ENCODE data around the gene ZNF564. TPM values are rescaled to one million over a fixed set of nuclear protein-coding genes. Genes with fewer than 3 reads are reported as not detected.

ZNF564 gene
- total and polyA plus RNA-seq, 2 of the 13 experiments (the other 11 are each of a cell fraction or from before 2014, with no cell fraction given), result 2.3 to 11.1 TPM

DNA sequence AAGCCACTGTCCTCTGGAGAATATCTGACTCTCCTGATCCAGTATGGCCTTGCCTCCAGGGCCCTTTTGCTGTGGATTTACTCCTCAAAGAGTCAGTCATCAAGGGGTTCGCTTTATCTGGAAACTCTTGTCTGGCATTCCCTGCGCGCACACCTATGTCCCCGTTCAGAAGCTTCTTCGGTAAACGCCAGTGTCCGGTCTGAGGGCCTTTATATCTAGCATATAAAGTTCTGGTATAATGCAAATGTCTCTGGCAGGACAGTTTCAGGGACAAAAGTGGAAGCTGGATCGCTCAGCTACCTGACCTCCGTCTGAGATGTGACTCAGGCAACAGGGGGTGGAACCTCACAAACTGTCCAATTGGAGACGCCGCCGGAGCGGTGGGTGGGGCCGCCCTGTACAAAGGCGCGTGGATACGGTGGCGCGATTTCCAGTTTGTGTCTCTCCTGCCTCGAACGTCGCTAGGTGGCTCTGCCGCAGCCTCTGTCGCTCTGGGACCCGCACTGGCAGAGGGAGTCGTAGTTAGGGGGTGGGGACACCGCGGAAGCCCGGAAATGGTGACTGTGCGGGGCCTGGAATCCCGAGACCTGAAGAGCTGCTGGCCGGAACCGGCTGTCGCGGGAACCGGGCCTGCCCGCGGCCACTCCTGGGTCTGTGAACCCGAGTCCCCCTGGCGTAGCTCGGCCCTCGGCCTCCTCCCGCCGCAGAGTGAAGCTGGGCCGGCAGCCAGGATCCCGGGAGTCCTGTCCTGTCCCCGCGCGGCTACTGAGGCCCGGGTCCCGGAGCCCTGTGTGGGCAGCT lies 56.1 kb downstream of the ZNF564 start (continued):
- 0 out of 2 replicates have a peak, but pooled peaks have one; percentile 69 for TF ChIP-seq ZNF547 (CRISPR knock-in tag; IDR thresholded peaks at IDR 0.05)
- TF ChIP-seq ARNTL (CRISPR knock-in tag; IDR thresholded peaks at IDR 0.05), result peak; percentile 52
- no peak for TF ChIP-seq ZBTB7A (CRISPR knock-in tag; IDR thresholded peaks at IDR 0.05)
- TF ChIP-seq, protein P1, sequence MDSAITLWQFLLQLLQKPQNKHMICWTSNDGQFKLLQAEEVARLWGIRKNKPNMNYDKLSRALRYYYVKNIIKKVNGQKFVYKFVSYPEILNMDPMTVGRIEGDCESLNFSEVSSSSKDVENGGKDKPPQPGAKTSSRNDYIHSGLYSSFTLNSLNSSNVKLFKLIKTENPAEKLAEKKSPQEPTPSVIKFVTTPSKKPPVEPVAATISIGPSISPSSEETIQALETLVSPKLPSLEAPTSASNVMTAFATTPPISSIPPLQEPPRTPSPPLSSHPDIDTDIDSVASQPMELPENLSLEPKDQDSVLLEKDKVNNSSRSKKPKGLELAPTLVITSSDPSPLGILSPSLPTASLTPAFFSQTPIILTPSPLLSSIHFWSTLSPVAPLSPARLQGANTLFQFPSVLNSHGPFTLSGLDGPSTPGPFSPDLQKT (CRISPR knock-in tag; IDR thresholded peaks at IDR 0.05; ENCODE audit: borderline replicate concordance), result no peak
- peak; percentile 26; the same call in 1 of the 2 replicates for TF ChIP-seq ATF1 (CRISPR knock-in tag; IDR thresholded peaks at IDR 0.05)
- no peak for TF ChIP-seq ZNF432 (CRISPR knock-in tag; IDR thresholded peaks at IDR 0.05; ENCODE audit: borderline replicate concordance)
- peak; percentile 70; the same call in 1 of the 2 replicates for TF ChIP-seq SMAD3 (CRISPR knock-in tag; IDR thresholded peaks at IDR 0.05)
- TF ChIP-seq, protein P2, sequence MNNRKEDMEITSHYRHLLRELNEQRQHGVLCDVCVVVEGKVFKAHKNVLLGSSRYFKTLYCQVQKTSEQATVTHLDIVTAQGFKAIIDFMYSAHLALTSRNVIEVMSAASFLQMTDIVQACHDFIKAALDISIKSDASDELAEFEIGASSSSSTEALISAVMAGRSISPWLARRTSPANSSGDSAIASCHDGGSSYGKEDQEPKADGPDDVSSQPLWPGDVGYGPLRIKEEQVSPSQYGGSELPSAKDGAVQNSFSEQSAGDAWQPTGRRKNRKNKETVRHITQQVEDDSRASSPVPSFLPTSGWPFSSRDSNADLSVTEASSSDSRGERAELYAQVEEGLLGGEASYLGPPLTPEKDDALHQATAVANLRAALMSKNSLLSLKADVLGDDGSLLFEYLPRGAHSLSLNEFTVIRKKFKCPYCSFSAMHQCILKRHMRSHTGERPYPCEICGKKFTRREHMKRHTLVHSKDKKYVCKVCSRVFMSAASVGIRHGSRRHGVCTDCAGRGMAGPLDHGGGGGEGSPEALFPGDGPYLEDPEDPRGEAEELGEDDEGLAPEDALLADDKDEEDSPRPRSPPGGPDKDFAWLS (CRISPR knock-in tag; IDR thresholded peaks at IDR 0.05; ENCODE audit: borderline replicate concordance), result 0 out of 2 replicates have a peak, but pooled peaks have one; percentile 46
- peak; percentile 91; the same call in 1 of the 2 replicates for TF ChIP-seq NFKB2 (CRISPR knock-in tag; IDR thresholded peaks at IDR 0.05; ENCODE audit: borderline replicate concordance)
- TF ChIP-seq ZNF563 (CRISPR knock-in tag; IDR thresholded peaks at IDR 0.05), result no peak
- TF ChIP-seq ZKSCAN8 (CRISPR knock-in tag; IDR thresholded peaks at IDR 0.05; ENCODE audit: borderline replicate concordance), result peak; percentile 83; the same call in 1 of the 2 replicates
- no peak for TF ChIP-seq FOXJ3 (CRISPR knock-in tag; IDR thresholded peaks at IDR 0.05; ENCODE audit: borderline replicate concordance)
- TF ChIP-seq, protein P3, sequence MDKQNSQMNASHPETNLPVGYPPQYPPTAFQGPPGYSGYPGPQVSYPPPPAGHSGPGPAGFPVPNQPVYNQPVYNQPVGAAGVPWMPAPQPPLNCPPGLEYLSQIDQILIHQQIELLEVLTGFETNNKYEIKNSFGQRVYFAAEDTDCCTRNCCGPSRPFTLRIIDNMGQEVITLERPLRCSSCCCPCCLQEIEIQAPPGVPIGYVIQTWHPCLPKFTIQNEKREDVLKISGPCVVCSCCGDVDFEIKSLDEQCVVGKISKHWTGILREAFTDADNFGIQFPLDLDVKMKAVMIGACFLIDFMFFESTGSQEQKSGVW (CRISPR knock-in tag; IDR thresholded peaks at IDR 0.05; ENCODE audit: borderline replicate concordance), result no peak
- no peak for TF ChIP-seq ZNF282 (IDR thresholded peaks at IDR 0.05; ENCODE audit: partially characterized antibody)
- peak; percentile 34 for TF ChIP-seq TFE3 (CRISPR knock-in tag; IDR thresholded peaks at IDR 0.05)
- TF ChIP-seq, protein P4, sequence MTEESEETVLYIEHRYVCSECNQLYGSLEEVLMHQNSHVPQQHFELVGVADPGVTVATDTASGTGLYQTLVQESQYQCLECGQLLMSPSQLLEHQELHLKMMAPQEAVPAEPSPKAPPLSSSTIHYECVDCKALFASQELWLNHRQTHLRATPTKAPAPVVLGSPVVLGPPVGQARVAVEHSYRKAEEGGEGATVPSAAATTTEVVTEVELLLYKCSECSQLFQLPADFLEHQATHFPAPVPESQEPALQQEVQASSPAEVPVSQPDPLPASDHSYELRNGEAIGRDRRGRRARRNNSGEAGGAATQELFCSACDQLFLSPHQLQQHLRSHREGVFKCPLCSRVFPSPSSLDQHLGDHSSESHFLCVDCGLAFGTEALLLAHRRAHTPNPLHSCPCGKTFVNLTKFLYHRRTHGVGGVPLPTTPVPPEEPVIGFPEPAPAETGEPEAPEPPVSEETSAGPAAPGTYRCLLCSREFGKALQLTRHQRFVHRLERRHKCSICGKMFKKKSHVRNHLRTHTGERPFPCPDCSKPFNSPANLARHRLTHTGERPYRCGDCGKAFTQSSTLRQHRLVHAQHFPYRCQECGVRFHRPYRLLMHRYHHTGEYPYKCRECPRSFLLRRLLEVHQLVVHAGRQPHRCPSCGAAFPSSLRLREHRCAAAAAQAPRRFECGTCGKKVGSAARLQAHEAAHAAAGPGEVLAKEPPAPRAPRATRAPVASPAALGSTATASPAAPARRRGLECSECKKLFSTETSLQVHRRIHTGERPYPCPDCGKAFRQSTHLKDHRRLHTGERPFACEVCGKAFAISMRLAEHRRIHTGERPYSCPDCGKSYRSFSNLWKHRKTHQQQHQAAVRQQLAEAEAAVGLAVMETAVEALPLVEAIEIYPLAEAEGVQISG (CRISPR knock-in tag; IDR thresholded peaks at IDR 0.05), result peak; percentile 88
- no peak for TF ChIP-seq ZNF20 (CRISPR knock-in tag; IDR thresholded peaks at IDR 0.05)
- TF ChIP-seq ZNF770 (CRISPR knock-in tag; IDR thresholded peaks at IDR 0.05), result peak; percentile 60; the same call in 1 of the 2 replicates
